DOHH2 (cell line): Measurements from ENCODE around the gene PHF24.

Experiments used
- H3F3A ChIP-seq: fragments of 200-600 bp; sonication (generic), shearing (Covaris generic); 2 replicates; pipeline ENCODE4 v1.6.0; 2016; ENCODE audit warnings: antibody characterized with exemption, mild to moderate bottlenecking; ENCODE audit not compliant: control insufficient read depth, insufficient read depth
- H3K27ac ChIP-seq: fragments of 200-600 bp; sonication (generic); 2 replicates; pipeline ENCODE4 v1.5.1; 2014; ENCODE audit warnings: low read depth, mild to moderate bottlenecking, low read length, moderate library complexity
- H3K27me3 ChIP-seq: fragments of 200-600 bp; sonication (generic); 2 replicates; pipeline ENCODE4 v1.6.1; 2014; ENCODE audit warnings: mild to moderate bottlenecking, low read length, mixed read lengths; ENCODE audit not compliant: control insufficient read depth
- H3K36me3 ChIP-seq: fragments of 200-600 bp; sonication (generic); 2 replicates; pipeline ENCODE4 v1.6.1; 2014; ENCODE audit warnings: mild to moderate bottlenecking, low read length, moderate library complexity, mixed read lengths; ENCODE audit not compliant: control insufficient read depth
- H3K4me1 ChIP-seq: fragments of 200-600 bp; sonication (generic); 2 replicates; pipeline ENCODE4 v1.6.1; 2014; ENCODE audit warnings: mild to moderate bottlenecking, low read length, mixed read lengths; ENCODE audit not compliant: control insufficient read depth
- H3K4me2 ChIP-seq: fragments of 200-600 bp; sonication (generic); 2 replicates; pipeline ENCODE4 v1.6.0; 2014; ENCODE audit warnings: mild to moderate bottlenecking, low read length, moderate library complexity
- H3K4me3 ChIP-seq: fragments of 200-600 bp; sonication (generic); 2 replicates; pipeline ENCODE4 v1.5.1; 2014; ENCODE audit warnings: mild to moderate bottlenecking, low read length, mixed read lengths
- H3K79me2 ChIP-seq: fragments of 200-600 bp; sonication (generic); 2 replicates; pipeline ENCODE4 v1.6.1; 2014; ENCODE audit warnings: mild to moderate bottlenecking, low read length, mixed read lengths; ENCODE audit not compliant: control insufficient read depth
- H3K9me2 ChIP-seq: fragments of 200-600 bp; sonication (generic); replicated peaks from 2 replicates; pipeline ENCODE4 v1.6.1; 2014; ENCODE audit warnings: mild to moderate bottlenecking, low read length, mixed read lengths; ENCODE audit not compliant: control insufficient read depth
- H3K9me3 ChIP-seq: fragments of 200-600 bp; sonication (generic); 2 replicates; pipeline ENCODE4 v1.6.1; 2014; ENCODE audit warnings: antibody characterized with exemption, low read length, mixed read lengths; ENCODE audit not compliant: control insufficient read depth, insufficient read depth
- H4K20me1 ChIP-seq: fragments of 200-600 bp; sonication (generic); 2 replicates; pipeline ENCODE4 v1.6.0; 2014; ENCODE audit warnings: low read depth, mild to moderate bottlenecking, antibody characterized with exemption, low read length, moderate library complexity; ENCODE audit not compliant: control insufficient read depth, insufficient read depth
- CTCF ChIP-seq: fragments of 200-600 bp; sonication (generic); IDR thresholded peaks from one replicate; pipeline ENCODE4 v1.5.1; 2014; ENCODE audit warnings: antibody characterized with exemption, mild to moderate bottlenecking, low read depth, low read length; ENCODE audit not compliant: poor library complexity, severe bottlenecking
- EZH2phosphoT487 ChIP-seq: fragments of 200-600 bp; sonication (generic); IDR thresholded peaks from 2 replicates; pipeline ENCODE4 v1.6.1; 2017; ENCODE audit warnings: borderline replicate concordance, mild to moderate bottlenecking, antibody characterized with exemption, low read length, moderate library complexity, mixed read lengths

Gene PHF24

GRCh38 chr9:35000535-35001284 is 42.6 kb downstream of the PHF24 start:
- no peaks in the 10 kb centered on the region for H3K79me2 ChIP-seq
- H3K36me3 ChIP-seq, result no peaks in the 10 kb centered on the region
- TF ChIP-seq EZH2phosphoT487, result no peak
- no peak for TF ChIP-seq CTCF
- H3K4me3 ChIP-seq, result no peak overlapping the region
- H4K20me1 ChIP-seq, result no peaks in the 10 kb centered on the region
- no peaks in the 10 kb centered on the region for H3K9me2 ChIP-seq
- no peaks in the 10 kb centered on the region for H3K4me1 ChIP-seq
- no peaks in the 10 kb centered on the region for H3K9me3 ChIP-seq
- no peaks in the 10 kb centered on the region for H3F3A ChIP-seq
- H3K4me2 ChIP-seq, result no peak overlapping the region
- no peak overlapping the region for H3K27ac ChIP-seq
- H3K27me3 ChIP-seq, result peaks cover 6% of the 10 kb centered on the region; the same call in 1 of the 2 replicates

GRCh38 chr9:35001285-35001677 is 43.2 kb downstream of the PHF24 start:
- H3K4me2 ChIP-seq, result no peak overlapping the region
- H3K27me3 ChIP-seq, result peaks cover 6% of the 10 kb centered on the region; the same call in 1 of the 2 replicates
- H3K9me3 ChIP-seq, result no peaks in the 10 kb centered on the region
- H3F3A ChIP-seq, result no peaks in the 10 kb centered on the region
- no peaks in the 10 kb centered on the region for H3K9me2 ChIP-seq
- no peak overlapping the region for H3K4me3 ChIP-seq
- H3K4me1 ChIP-seq, result no peaks in the 10 kb centered on the region
- no peaks in the 10 kb centered on the region for H3K79me2 ChIP-seq
- no peak for TF ChIP-seq EZH2phosphoT487
- TF ChIP-seq CTCF, result no peak
- no peaks in the 10 kb centered on the region for H4K20me1 ChIP-seq
- H3K27ac ChIP-seq, result no peak overlapping the region
- no peaks in the 10 kb centered on the region for H3K36me3 ChIP-seq

GRCh38 chr9:35001803-35002502 is 43.9 kb downstream of the PHF24 start:
- H3K4me3 ChIP-seq, result no peak overlapping the region

More at GRCh38 chr9:35001803-35002502, 43.9 kb downstream of the PHF24 start:
- Histone ChIP-seq H3K36me3 (no peaks in the 10 kb centered on the region), H3K4me2 (no peak overlapping the region), H3K27me3 (peaks cover 6% of the 10 kb centered on the region; the same call in 1 of the 2 replicates), H3K9me2 (no peaks in the 10 kb centered on the region), H3K4me1 (no peaks in the 10 kb centered on the region), H3K79me2 (no peaks in the 10 kb centered on the region), H3K27ac (no peak overlapping the region), H3F3A (no peaks in the 10 kb centered on the region), H3K9me3 (no peaks in the 10 kb centered on the region), H4K20me1 (no peaks in the 10 kb centered on the region)
- TF ChIP-seq CTCF (no peak), EZH2phosphoT487 (no peak)
